Measurements from ENCODE around the gene POLR2L.

DNA sequence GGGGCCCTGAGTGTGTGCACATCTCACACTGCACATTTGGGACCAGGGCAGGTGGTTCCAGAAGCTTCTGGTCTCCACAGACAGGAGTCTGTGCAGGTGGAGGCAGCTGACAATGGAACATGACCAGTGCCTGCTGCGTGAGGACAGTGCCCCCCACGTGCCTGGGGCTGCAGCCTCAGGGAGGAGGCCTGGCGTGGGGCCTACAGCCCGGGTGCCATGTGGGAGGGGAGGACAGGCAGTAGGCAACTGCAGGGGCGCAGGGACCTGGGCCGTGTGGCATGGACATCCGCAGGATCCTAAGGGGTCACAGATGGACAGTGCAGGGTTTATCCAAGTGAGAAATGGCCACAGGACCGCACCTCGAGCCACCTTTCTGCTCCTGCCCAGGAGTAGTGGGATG, 29.1 kb upstream of the POLR2L start:
- TF ChIP-seq, protein P1, sequence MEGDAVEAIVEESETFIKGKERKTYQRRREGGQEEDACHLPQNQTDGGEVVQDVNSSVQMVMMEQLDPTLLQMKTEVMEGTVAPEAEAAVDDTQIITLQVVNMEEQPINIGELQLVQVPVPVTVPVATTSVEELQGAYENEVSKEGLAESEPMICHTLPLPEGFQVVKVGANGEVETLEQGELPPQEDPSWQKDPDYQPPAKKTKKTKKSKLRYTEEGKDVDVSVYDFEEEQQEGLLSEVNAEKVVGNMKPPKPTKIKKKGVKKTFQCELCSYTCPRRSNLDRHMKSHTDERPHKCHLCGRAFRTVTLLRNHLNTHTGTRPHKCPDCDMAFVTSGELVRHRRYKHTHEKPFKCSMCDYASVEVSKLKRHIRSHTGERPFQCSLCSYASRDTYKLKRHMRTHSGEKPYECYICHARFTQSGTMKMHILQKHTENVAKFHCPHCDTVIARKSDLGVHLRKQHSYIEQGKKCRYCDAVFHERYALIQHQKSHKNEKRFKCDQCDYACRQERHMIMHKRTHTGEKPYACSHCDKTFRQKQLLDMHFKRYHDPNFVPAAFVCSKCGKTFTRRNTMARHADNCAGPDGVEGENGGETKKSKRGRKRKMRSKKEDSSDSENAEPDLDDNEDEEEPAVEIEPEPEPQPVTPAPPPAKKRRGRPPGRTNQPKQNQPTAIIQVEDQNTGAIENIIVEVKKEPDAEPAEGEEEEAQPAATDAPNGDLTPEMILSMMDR (conservative IDR thresholded peaks at IDR 0.05; ENCODE audit: low read depth, low read length), result no peak
- TF ChIP-seq EZH2 (IDR thresholded peaks at IDR 0.05; ENCODE audit: borderline replicate concordance, low read depth, low read length, poor library complexity, severe bottlenecking), result no peak

Data from A673 (cell line).